ENCODE results near the gene MRPL4.

GRCh38 chr19:10289836-10290356 lies 37.9 kb downstream of the MRPL4 start, which contains the start of gene ICAM5:
- no peak for TF ChIP-seq CTCF (conservative IDR thresholded peaks at IDR 0.05; ENCODE audit: low read length)
- no peak for TF ChIP-seq EZH2phosphoT487 (IDR thresholded peaks at IDR 0.05; ENCODE audit: borderline replicate concordance)
